Measurements from ENCODE around the gene CHMP2A. TPM values are rescaled to one million over a fixed set of nuclear protein-coding genes. Genes with fewer than 3 reads are reported as not detected.

Gene CHMP2A
- total and polyA plus RNA-seq, 2 experiments from 2014 or later = 88.4 to 196 TPM

DNA sequence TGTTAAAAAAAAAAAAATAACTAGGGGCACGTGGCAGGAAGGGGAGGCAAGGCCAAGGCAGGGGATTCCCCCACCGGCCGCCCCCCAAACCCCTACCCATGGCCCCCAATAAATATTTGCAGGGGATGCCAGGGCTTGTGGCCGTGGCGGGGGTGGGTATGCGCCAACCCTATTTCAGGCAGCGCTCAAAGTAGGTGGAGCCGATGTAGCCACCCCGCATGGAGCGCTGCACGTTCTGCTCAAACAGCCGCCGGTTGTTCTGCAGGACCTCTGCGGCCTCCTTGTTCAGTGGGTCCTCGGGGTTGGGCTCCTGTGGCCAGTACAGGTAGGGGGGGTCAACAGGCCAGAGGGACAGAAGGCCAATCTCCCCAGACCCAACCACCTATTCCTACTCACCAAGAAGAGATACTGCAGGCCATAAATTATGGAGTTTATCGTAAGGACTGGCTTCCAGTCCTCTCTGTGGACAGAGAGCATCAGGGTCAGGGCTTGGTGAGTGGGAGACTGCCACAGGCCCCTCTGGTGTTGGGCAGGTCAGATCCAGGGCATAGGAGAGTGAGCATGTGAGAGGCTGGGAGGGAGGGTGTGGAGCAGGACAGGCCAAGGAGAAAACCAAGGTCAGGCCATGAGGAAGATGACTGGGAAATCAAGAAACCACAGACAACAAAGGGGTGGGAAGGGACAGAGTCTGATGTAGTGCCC, 1.2 kb upstream of the CHMP2A start:
- Histone ChIP-seq H3K79me2 (peaks cover 61% of the 10 kb centered on the region), H2AFZ (no peak overlapping the region), H3K9me2 (replicated peaks; ENCODE audit: insufficient read depth) (no peaks in the 10 kb centered on the region), H3K4me3 (no peak overlapping the region), H3K36me3 (replicated peaks; ENCODE audit: insufficient read depth, low read depth) (no peaks in the 10 kb centered on the region), H3K4me2 (peak overlapping the region; percentile 94), H4K20me1 (ENCODE audit: insufficient read depth, poor library complexity, severe bottlenecking) (peaks cover under 1% of the 10 kb centered on the region), H3K4me1 (ENCODE audit: insufficient read depth) (peaks cover 27% of the 10 kb centered on the region), H3K27me3 (no peaks in the 10 kb centered on the region), H3K27ac (peak overlapping the region; percentile 96), H3K9me3 (ENCODE audit: low read depth) (no peaks in the 10 kb centered on the region)
- DNase-seq (ENCODE audit: low spot score) = peak; percentile 16
- 98% methylated on average over 12 of the region's 16 CpGs for WGBS (ENCODE audit: low lambda C conversion rate, missing lambda C conversion rate)
- TF ChIP-seq, protein P1, sequence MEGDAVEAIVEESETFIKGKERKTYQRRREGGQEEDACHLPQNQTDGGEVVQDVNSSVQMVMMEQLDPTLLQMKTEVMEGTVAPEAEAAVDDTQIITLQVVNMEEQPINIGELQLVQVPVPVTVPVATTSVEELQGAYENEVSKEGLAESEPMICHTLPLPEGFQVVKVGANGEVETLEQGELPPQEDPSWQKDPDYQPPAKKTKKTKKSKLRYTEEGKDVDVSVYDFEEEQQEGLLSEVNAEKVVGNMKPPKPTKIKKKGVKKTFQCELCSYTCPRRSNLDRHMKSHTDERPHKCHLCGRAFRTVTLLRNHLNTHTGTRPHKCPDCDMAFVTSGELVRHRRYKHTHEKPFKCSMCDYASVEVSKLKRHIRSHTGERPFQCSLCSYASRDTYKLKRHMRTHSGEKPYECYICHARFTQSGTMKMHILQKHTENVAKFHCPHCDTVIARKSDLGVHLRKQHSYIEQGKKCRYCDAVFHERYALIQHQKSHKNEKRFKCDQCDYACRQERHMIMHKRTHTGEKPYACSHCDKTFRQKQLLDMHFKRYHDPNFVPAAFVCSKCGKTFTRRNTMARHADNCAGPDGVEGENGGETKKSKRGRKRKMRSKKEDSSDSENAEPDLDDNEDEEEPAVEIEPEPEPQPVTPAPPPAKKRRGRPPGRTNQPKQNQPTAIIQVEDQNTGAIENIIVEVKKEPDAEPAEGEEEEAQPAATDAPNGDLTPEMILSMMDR (IDR thresholded peaks at IDR 0.05; ENCODE audit: poor library complexity) = no peak
- TF ChIP-seq EZH2 (IDR thresholded peaks at IDR 0.05; ENCODE audit: borderline replicate concordance) (no peak), EZH2phosphoT487 (IDR thresholded peaks at IDR 0.05; ENCODE audit: low read depth, severe bottlenecking, unreplicated experiment) (no peak)

DNA sequence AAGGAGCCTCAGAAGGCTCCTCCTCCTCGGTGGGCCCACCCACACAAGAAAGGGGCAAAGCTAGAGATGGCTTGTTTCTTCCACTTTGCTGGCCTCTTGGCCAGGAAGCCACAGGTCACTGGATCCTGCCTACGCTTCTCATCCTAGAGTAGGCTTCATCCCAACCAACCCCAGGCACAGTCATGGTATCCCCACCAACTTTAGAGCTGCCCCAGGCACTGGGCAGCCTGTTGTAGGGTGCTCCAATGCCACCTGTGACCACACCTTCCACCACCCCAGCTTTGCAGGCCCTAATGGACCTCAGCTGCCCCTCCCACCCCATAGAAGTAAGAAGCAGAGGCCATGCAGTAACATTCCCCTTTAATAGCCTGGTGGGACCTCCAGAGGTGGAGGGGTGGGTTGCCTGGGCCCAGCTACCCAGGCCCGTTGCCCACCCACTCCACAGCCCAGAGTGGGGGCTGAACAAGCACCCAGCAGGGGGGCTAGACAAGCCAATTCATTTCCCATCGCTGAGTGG, 522 bp upstream of the CHMP2A start:
- no peaks in the 10 kb centered on the region for H3K9me3 ChIP-seq (ENCODE audit: low read depth)
- H3K4me1 ChIP-seq (ENCODE audit: insufficient read depth) = peaks cover 27% of the 10 kb centered on the region
- H3K27ac ChIP-seq = peak overlapping the region; percentile 95
- no peak for TF ChIP-seq EZH2phosphoT487 (IDR thresholded peaks at IDR 0.05; ENCODE audit: low read depth, severe bottlenecking, unreplicated experiment)
- TF ChIP-seq, protein P1 (IDR thresholded peaks at IDR 0.05; ENCODE audit: poor library complexity) = no peak
- no peak for TF ChIP-seq EZH2 (IDR thresholded peaks at IDR 0.05; ENCODE audit: borderline replicate concordance)
- no peak overlapping the region for H3K4me3 ChIP-seq
- peaks cover 3% of the 10 kb centered on the region for H4K20me1 ChIP-seq (ENCODE audit: insufficient read depth, poor library complexity, severe bottlenecking)
- H2AFZ ChIP-seq = no peak overlapping the region
- 68% methylated on average over 3 of the region's 4 CpGs for WGBS (ENCODE audit: low lambda C conversion rate, missing lambda C conversion rate)
- DNase-seq (ENCODE audit: low spot score) = no peak
- H3K9me2 ChIP-seq (replicated peaks; ENCODE audit: insufficient read depth) = no peaks in the 10 kb centered on the region
- H3K79me2 ChIP-seq = peaks cover 55% of the 10 kb centered on the region
- H3K4me2 ChIP-seq = peak overlapping the region; percentile 93
- H3K27me3 ChIP-seq = no peaks in the 10 kb centered on the region
- no peaks in the 10 kb centered on the region for H3K36me3 ChIP-seq (replicated peaks; ENCODE audit: insufficient read depth, low read depth)

DNA sequence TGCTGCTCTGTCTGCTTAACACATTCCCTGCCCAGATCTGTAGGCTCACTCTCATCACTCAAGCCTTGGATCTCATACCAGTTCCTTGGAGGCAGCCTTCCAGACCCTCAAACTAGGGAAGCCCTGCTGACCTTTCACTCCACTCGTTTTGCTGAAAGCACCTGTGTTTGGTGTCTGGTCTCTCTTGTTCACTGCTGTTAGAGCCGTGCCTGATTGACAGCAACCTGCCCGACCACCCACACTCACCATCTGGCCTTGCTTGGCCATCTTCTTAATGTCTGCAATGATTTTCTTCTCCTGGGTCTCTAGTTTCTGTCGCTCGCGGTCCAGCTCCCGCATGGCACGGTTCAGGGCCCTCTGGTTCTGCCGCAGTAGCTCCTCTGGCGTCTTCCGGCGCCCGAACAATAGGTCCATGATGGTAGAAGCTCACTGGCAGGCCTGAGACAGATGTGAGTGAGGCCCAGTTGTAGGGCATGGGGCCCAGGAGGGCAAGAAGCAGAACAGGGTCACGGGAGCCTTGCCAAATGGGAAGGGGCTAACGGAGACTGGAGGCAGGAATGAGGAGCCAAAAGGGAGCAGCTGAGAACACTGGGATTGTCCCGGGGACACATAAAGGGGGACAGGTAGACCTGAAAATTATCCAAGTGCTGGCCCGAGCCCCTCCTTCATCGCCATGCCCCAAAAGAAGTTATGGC, 959 bp downstream of the CHMP2A start:
- peaks cover 52% of the 10 kb centered on the region for H3K79me2 ChIP-seq

More for the DNA sequence above, 959 bp downstream of the CHMP2A start:
- Histone ChIP-seq H4K20me1 (ENCODE audit: insufficient read depth, poor library complexity, severe bottlenecking) (peaks cover 3% of the 10 kb centered on the region), H3K4me2 (peak overlapping the region; percentile 93), H2AFZ (no peak overlapping the region), H3K9me2 (replicated peaks; ENCODE audit: insufficient read depth) (no peaks in the 10 kb centered on the region), H3K36me3 (replicated peaks; ENCODE audit: insufficient read depth, low read depth) (peaks cover under 1% of the 10 kb centered on the region), H3K27me3 (no peaks in the 10 kb centered on the region), H3K27ac (peak overlapping the region; percentile 95), H3K9me3 (ENCODE audit: low read depth) (no peaks in the 10 kb centered on the region), H3K4me3 (peak overlapping the region; percentile 50), H3K4me1 (ENCODE audit: insufficient read depth) (peaks cover 19% of the 10 kb centered on the region)
- no peak for TF ChIP-seq EZH2 (IDR thresholded peaks at IDR 0.05; ENCODE audit: borderline replicate concordance)
- TF ChIP-seq EZH2phosphoT487 (IDR thresholded peaks at IDR 0.05; ENCODE audit: low read depth, severe bottlenecking, unreplicated experiment) = no peak
- TF ChIP-seq, protein P1 (IDR thresholded peaks at IDR 0.05; ENCODE audit: poor library complexity) = no peak
- peak; percentile 15 for DNase-seq (ENCODE audit: low spot score)
- 73% methylated on average over 18 of the region's 18 CpGs for WGBS (ENCODE audit: low lambda C conversion rate, missing lambda C conversion rate)

Data from hepatocyte (in vitro differentiated cells).